DMS114 treated with DMSO at 0.1 percent for 48 hours (cell line): ENCODE data around the gene HAND2.

Source experiments
- DNase-seq: peaks from one replicate; lab custom pipeline; 2025; ENCODE audit not compliant: unreplicated experiment; lab: John Stamatoyannopoulos, UW

HAND2 gene

GRCh38 chr4:173478913-173479283 lies 51.1 kb downstream of the HAND2 start:
- no peak for DNase-seq

- no peak for DNase-seq
Observed at GRCh38 chr4:173478201-173478912, 51.7 kb downstream of the HAND2 start.

GRCh38 chr4:173477016-173477415 lies 53.0 kb downstream of the HAND2 start:
- DNase-seq: no peak
